Astrocyte of the cerebellum (primary cell): ENCODE measurements around the gene RAD51B.

Experiments used
- DNase-seq: peaks from one replicate; pipeline ENCODE4 v3.0.0-alpha.2; 2011; ENCODE audit warnings: low read depth
- H3K4me3 ChIP-seq: 2 replicates; pipeline ENCODE4 v1.5.1; 2011; ENCODE audit warnings: mild to moderate bottlenecking, low read depth, low read length, moderate library complexity
- in situ Hi-C: cut with HindIII; loops from 2 replicates; pipeline ENCODE4 v1.10.0; 2017; ENCODE audit warnings: low sequenced_read_pairs
- TF ChIP-seq, protein P1 (sequence below): IDR thresholded peaks from 2 replicates; pipeline ENCODE4 v1.5.1; 2012; ENCODE audit warnings: low read length, low read depth, moderate library complexity, mild to moderate bottlenecking; ENCODE audit errors: missing control alignments

The RAD51B gene

DNA sequence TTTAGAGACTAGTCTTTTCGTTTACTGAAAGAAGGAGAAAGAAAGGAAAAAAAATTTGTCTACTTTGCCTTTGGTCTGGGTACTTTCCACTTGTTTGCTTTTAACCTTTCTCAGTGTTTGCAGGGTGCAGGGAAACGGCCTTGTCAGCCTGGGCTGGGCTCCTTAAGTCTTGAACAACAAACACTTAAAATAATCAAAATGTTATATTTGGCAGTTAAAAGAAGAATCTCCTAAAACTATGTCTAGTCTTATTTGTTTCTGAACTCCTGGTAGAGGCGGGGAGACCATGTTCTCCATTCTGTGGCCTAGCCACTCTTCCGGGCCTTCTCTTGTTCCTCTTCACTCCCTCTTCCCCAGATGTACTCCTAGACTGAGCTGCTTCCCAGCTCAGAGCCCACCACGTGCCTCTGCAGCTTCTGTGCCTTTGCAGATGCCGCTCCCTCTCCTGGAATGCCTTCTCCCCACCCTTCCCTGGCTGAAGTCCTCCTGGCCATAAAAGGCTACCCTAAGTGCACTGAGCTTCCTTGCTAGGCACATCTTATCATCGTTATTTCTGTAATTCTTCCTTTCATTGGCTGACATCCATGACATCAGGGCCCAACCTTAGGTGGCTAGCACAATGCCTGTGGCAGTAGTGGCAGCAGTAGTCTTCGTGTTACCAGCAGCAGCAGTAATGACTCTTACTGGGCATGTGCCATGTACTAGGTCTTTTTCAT lies 540.4 kb downstream of the RAD51B start:
- in situ Hi-C loops = no loop called here
- TF ChIP-seq, protein P1, sequence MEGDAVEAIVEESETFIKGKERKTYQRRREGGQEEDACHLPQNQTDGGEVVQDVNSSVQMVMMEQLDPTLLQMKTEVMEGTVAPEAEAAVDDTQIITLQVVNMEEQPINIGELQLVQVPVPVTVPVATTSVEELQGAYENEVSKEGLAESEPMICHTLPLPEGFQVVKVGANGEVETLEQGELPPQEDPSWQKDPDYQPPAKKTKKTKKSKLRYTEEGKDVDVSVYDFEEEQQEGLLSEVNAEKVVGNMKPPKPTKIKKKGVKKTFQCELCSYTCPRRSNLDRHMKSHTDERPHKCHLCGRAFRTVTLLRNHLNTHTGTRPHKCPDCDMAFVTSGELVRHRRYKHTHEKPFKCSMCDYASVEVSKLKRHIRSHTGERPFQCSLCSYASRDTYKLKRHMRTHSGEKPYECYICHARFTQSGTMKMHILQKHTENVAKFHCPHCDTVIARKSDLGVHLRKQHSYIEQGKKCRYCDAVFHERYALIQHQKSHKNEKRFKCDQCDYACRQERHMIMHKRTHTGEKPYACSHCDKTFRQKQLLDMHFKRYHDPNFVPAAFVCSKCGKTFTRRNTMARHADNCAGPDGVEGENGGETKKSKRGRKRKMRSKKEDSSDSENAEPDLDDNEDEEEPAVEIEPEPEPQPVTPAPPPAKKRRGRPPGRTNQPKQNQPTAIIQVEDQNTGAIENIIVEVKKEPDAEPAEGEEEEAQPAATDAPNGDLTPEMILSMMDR = no peak
- H3K4me3 ChIP-seq = no peak overlapping the region
- no peak for DNase-seq

- in situ Hi-C loops = no loop called here
- no peak overlapping the region for H3K4me3 ChIP-seq
- DNase-seq = peak; percentile 39
- TF ChIP-seq, protein P1 = no peak
Observed at GRCh38 chr14:68361231-68361630, 541.7 kb downstream of the RAD51B start.

GRCh38 chr14:68362846-68363245 lies 543.3 kb downstream of the RAD51B start:
- TF ChIP-seq, protein P1 = no peak
- no peak overlapping the region for H3K4me3 ChIP-seq
- no peak for DNase-seq
- in situ Hi-C loops = no loop called here

DNA sequence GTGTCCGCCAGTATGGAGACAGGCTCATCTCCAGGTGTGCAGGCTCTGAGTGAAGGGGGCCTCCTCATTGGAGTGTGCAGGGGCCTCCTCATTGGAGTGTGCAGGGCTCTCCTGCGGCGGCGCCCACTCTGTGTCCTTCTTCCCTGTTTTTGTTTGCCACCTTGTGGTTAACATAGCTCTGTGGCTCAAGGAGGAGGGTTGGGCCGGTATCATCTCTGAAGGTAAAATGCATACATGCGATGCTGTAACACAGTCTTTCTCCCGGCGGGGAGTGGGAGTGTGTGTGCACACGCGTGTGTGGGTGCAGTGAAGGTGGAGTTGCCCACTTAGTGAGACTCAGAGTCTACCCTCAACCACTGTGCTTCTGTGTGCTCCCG lies 543.9 kb downstream of the RAD51B start:
- H3K4me3 ChIP-seq = no peak overlapping the region
- DNase-seq = no peak
- in situ Hi-C loops = no loop called here
- TF ChIP-seq, protein P1 = peak; percentile 15

DNA sequence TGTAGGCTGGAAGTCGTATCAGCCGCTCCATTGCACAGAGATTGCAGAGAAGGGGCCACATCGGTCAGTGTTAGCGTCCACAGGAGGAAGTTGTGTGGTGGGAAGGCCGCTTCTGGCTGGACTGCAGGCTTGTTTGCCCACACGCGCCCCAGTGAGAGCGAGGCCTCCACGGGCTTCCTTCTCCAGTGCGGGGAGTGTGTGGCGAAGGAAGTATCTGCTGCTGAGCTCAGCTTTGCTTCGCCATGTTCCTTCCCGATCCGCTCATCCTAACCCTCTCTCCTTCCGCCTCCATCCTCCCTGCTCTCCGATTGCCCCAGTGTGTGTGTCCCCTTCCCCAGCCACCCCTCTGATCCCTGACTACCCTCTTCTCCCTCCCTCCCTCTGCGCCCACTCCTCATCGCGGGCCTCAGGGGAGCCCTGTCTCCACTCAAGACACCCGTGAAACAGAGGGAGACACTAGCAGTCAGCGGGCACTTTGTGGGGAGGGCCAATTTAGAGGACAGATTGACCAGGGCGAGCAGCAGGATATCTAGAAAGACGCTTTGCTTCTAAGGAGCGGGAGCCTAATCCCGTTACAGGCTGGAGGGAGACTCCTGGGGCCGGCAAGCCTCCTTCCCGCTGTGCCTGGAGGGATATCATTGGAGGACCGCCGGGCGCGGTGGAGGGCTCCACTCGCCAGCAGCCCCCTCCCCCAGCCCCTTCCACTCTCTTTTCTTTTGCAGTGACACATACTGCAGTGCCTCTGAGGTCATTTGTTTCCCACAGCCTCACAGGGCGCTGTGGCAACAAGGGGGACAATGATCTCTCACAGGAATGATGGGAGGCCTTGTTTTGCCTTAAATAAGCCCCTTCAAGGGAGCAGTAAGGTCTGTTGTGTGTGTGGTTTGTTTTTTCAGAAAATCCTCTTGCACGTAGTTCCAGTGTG lies 544.5 kb downstream of the RAD51B start:
- H3K4me3 ChIP-seq = no peak overlapping the region
- DNase-seq = peak; percentile 47
- in situ Hi-C loops = no loop called here
- TF ChIP-seq, protein P1 = no peak

DNA sequence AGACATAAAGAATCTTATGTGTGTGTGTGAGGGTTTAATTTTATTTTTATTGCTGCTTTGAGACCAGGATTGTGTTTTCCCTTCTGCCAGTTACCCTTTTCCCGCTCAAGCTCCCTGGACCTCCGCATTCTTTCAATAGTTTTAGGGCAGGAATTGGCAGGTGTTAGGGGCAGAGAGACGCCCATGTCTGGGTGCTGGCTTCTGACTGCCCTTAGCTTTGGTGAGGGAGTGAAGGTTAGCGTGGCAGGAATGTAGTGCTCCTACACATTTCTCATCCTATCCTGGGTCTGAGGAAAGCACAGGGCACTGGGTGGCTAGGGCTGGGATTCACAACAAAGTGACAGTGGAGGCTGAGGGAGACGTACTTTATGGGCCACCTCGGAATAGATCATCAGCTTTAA lies 545.2 kb downstream of the RAD51B start:
- DNase-seq = no peak
- H3K4me3 ChIP-seq = no peak overlapping the region
- in situ Hi-C loops = no loop called here
- TF ChIP-seq, protein P1 = no peak
